Neural progenitor cell (in vitro differentiated cells): ENCODE results near the gene ARHGAP28. TPM values are rescaled to one million over a fixed set of nuclear protein-coding genes. Genes with fewer than 3 reads are reported as not detected.

Experiments used
- DNase-seq: peaks from one replicate; pipeline ENCODE4 v3.0.0-alpha.2; 2016; ENCODE audit warnings: low spot score
- H2AFZ ChIP-seq: fragments of 200-600 bp; sonication (generic); replicated peaks from 2 replicates; pipeline ENCODE4 v1.6.1; 2016; ENCODE audit warnings: antibody characterized with exemption
- H3F3A ChIP-seq: fragments of 200-600 bp; sonication (generic); 2 replicates; pipeline ENCODE4 v1.6.1; 2016; ENCODE audit warnings: antibody characterized with exemption, low read depth
- H3K27ac ChIP-seq: fragments of 200-600 bp; sonication (generic); 2 replicates; pipeline ENCODE4 v1.5.1; 2016; ENCODE audit warnings: mild to moderate bottlenecking
- H3K27me3 ChIP-seq: fragments of 200-600 bp; sonication (generic); 2 replicates; pipeline ENCODE4 v1.6.1; 2016; ENCODE audit warnings: mild to moderate bottlenecking, moderate library complexity
- H3K36me3 ChIP-seq: fragments of 200-600 bp; sonication (generic); 2 replicates; pipeline ENCODE4 v1.5.1; 2016
- H3K4me1 ChIP-seq: fragments of 200-600 bp; sonication (generic); 2 replicates; pipeline ENCODE4 v1.6.1; 2016; ENCODE audit warnings: mixed run types
- H3K4me2 ChIP-seq: fragments of 200-600 bp; sonication (generic); 2 replicates; pipeline ENCODE4 v1.6.1; 2016
- H3K4me3 ChIP-seq: fragments of 200-600 bp; sonication (generic); 2 replicates; pipeline ENCODE4 v1.5.1; 2016
- H3K79me2 ChIP-seq: fragments of 200-600 bp; sonication (generic); 2 replicates; pipeline ENCODE4 v1.6.1; 2016; ENCODE audit warnings: low read depth
- H3K9ac ChIP-seq: fragments of 200-600 bp; sonication (generic); 2 replicates; pipeline ENCODE4 v1.6.1; 2016
- H3K9me3 ChIP-seq: fragments of 200-600 bp; sonication (generic); 2 replicates; pipeline ENCODE4 v1.5.1; 2016; ENCODE audit warnings: low read depth
- H4K20me1 ChIP-seq: fragments of 200-600 bp; sonication (generic); 2 replicates; pipeline ENCODE4 v1.6.1; 2016; ENCODE audit warnings: low read depth
- H3K27ac Mint-ChIP-seq: 3 replicates; pipeline ENCODE4 v1.8.0; 2021; ENCODE audit warnings: mixed read lengths
- H3K27me3 Mint-ChIP-seq: 2 replicates; pipeline ENCODE4 v1.8.0; 2022; ENCODE audit warnings: low read depth, mild to moderate bottlenecking, inconsistent platforms, moderate library complexity, mixed read lengths; ENCODE audit not compliant: insufficient read depth
- H3K36me3 Mint-ChIP-seq: 3 replicates; pipeline ENCODE4 v1.8.0; 2021; ENCODE audit warnings: mixed read lengths
- H3K4me1 Mint-ChIP-seq: 3 replicates; pipeline ENCODE4 v1.8.0; 2021; ENCODE audit warnings: mixed read lengths
- H3K4me3 Mint-ChIP-seq: 3 replicates; pipeline ENCODE4 v1.8.0; 2021; ENCODE audit warnings: mild to moderate bottlenecking, moderate library complexity, mixed read lengths
- H3K9me3 Mint-ChIP-seq: 3 replicates; pipeline ENCODE4 v1.8.0; 2020; ENCODE audit warnings: mixed read lengths
- EZH2 ChIP-seq: fragments of 200-600 bp; sonication (generic); IDR thresholded peaks from 2 replicates; pipeline ENCODE4 v1.6.1; 2017; ENCODE audit warnings: antibody characterized with exemption, mild to moderate bottlenecking, moderate library complexity
- EZH2phosphoT487 ChIP-seq: fragments of 200-600 bp; sonication (generic); IDR thresholded peaks from 2 replicates; pipeline ENCODE4 v1.6.1; 2017; ENCODE audit warnings: antibody characterized with exemption
- total RNA-seq: library from RNA; depleted of rRNA; stranded (reverse); fragments of >200 nt; gene quantifications from 2 replicates; pipeline ENCODE4 v1.2.3, GENCODE V29; 2015; ENCODE audit warnings: low replicate concordance
- TF ChIP-seq, protein P1 (sequence below): fragments of 200-600 bp; sonication (generic); IDR thresholded peaks from 2 replicates; pipeline ENCODE4 v1.5.1; 2017; ENCODE audit warnings: antibody characterized with exemption, mild to moderate bottlenecking

ARHGAP28 gene
- total RNA-seq, 1 donor from 2014 or later, result 25.7 TPM

DNA sequence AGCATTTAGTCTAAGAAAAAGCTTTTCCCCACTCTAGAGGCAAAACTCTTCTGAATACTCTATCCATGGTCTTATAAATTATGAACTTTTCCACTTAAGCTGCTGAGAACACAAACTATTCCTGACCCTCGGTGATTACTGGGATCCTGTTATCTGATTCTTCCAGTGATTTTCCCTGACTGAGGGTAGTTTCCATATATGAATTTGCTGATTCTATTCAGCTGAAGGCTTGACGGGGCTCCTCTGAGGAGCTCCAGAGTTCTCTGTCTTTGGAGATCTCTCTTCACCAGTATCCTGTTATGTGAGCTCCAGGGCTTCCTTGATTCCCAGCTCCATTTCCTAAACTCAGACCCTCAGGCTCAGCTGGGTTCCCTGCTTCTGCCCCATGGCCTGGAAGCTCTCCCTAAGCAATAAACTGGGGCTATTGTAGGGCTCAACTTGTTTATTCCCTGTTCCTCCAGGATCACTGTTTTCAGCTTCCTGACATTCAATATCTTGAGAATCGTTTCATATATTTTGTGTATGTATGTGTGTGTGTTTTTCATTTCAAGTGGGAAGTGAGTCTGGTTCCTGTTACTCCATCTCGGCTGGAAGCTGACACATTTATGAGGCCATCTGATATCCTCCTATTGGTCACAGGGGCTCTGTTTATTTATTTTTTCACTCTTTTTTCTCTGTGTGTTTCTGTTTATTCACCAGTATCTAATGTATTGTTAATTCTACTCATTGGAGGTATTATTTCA lies 78.2 kb downstream of the ARHGAP28 start:
- no peaks in the 10 kb centered on the region for H3K27me3 Mint-ChIP-seq
- H3K27ac Mint-ChIP-seq, result no peak overlapping the region
- no peak overlapping the region for H3K4me3 Mint-ChIP-seq
- DNase-seq, result no peak
- no peak overlapping the region for H3K4me3 ChIP-seq
- peaks cover 8% of the 10 kb centered on the region for H3K36me3 Mint-ChIP-seq
- peaks cover under 1% of the 10 kb centered on the region for H3K9me3 ChIP-seq
- H3K79me2 ChIP-seq, result no peaks in the 10 kb centered on the region
- no peak overlapping the region for H2AFZ ChIP-seq
- H3K9me3 Mint-ChIP-seq, result peaks cover 15% of the 10 kb centered on the region
- TF ChIP-seq EZH2phosphoT487 (no peak), EZH2 (no peak)
- TF ChIP-seq, protein P1, sequence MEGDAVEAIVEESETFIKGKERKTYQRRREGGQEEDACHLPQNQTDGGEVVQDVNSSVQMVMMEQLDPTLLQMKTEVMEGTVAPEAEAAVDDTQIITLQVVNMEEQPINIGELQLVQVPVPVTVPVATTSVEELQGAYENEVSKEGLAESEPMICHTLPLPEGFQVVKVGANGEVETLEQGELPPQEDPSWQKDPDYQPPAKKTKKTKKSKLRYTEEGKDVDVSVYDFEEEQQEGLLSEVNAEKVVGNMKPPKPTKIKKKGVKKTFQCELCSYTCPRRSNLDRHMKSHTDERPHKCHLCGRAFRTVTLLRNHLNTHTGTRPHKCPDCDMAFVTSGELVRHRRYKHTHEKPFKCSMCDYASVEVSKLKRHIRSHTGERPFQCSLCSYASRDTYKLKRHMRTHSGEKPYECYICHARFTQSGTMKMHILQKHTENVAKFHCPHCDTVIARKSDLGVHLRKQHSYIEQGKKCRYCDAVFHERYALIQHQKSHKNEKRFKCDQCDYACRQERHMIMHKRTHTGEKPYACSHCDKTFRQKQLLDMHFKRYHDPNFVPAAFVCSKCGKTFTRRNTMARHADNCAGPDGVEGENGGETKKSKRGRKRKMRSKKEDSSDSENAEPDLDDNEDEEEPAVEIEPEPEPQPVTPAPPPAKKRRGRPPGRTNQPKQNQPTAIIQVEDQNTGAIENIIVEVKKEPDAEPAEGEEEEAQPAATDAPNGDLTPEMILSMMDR, result no peak
- H3F3A ChIP-seq, result no peaks in the 10 kb centered on the region
- peaks cover 2% of the 10 kb centered on the region for H3K4me1 Mint-ChIP-seq
- H4K20me1 ChIP-seq, result no peaks in the 10 kb centered on the region
- no peak overlapping the region for H3K9ac ChIP-seq
- H3K4me2 ChIP-seq, result no peak overlapping the region
- no peak overlapping the region for H3K27ac ChIP-seq
- no peaks in the 10 kb centered on the region for H3K36me3 ChIP-seq
- no peaks in the 10 kb centered on the region for H3K27me3 ChIP-seq
- peaks cover 8% of the 10 kb centered on the region for H3K4me1 ChIP-seq

DNA sequence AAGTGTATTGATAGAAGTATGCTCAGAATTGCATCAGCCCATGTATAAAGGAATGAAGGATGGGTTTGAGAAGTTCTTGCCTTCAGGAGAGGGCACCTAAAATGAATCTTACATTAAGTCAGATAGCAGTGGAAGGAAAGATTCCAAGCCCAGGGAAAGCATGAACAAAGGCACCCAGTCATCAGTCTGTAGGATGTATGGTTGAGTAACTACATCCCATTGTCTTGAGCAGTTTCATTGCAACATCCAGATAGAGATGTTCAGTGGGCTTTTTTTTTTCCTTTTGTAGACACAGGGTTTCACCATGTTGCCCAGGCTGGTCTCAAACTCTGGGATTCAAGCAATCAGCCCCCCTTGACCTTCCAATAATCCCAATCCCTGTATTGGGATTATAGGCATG lies 80.7 kb downstream of the ARHGAP28 start:
- no peak overlapping the region for H3K4me3 ChIP-seq
- Mint-ChIP-seq H3K27me3 (peaks cover 2% of the 10 kb centered on the region), H3K9me3 (peaks cover 10% of the 10 kb centered on the region), H3K27ac (no peak overlapping the region), H3K4me1 (peaks cover 4% of the 10 kb centered on the region), H3K36me3 (peaks cover 13% of the 10 kb centered on the region), H3K4me3 (no peak overlapping the region)
- no peaks in the 10 kb centered on the region for H3K79me2 ChIP-seq
- H3F3A ChIP-seq, result no peaks in the 10 kb centered on the region
- H3K9ac ChIP-seq, result no peak overlapping the region
- H3K4me2 ChIP-seq, result no peak overlapping the region
- no peak overlapping the region for H3K27ac ChIP-seq
- peaks cover 10% of the 10 kb centered on the region for H3K4me1 ChIP-seq
- no peaks in the 10 kb centered on the region for H3K36me3 ChIP-seq
- no peaks in the 10 kb centered on the region for H3K27me3 ChIP-seq
- no peaks in the 10 kb centered on the region for H4K20me1 ChIP-seq
- H2AFZ ChIP-seq, result no peak overlapping the region
- TF ChIP-seq, protein P1, result no peak
- TF ChIP-seq EZH2 (no peak), EZH2phosphoT487 (no peak)
- no peaks in the 10 kb centered on the region for H3K9me3 ChIP-seq
- no peak for DNase-seq

DNA sequence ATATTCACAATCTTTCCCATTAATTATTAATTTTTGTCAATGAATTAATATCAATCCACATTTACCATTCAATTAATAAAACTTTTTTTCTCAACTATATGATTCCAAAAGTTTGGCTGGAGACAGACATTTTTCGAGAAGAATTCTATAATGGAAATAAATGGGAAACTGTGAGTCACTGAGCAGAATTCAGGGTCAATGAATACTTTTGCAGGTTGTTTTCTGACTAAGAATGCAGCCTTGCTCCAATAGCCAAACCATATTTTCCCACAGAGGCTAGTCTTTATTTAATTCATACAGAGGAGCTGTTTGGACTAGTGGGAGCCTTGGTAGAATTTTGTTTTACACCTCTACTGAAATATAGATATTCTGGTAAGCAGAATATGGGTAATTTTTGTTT lies 82.3 kb downstream of the ARHGAP28 start:
- peaks cover 4% of the 10 kb centered on the region for H3K4me1 Mint-ChIP-seq
- no peak overlapping the region for H3K4me3 Mint-ChIP-seq
- Histone ChIP-seq H2AFZ (no peak overlapping the region), H3K9ac (no peak overlapping the region), H3K9me3 (no peaks in the 10 kb centered on the region), H3K4me2 (no peak overlapping the region), H3K4me1 (peaks cover 13% of the 10 kb centered on the region), H3K36me3 (no peaks in the 10 kb centered on the region), H3F3A (no peaks in the 10 kb centered on the region), H3K79me2 (no peaks in the 10 kb centered on the region), H3K27me3 (no peaks in the 10 kb centered on the region), H3K27ac (no peak overlapping the region), H4K20me1 (no peaks in the 10 kb centered on the region), H3K4me3 (no peak overlapping the region)
- no peak overlapping the region for H3K27ac Mint-ChIP-seq
- peaks cover 15% of the 10 kb centered on the region for H3K36me3 Mint-ChIP-seq
- H3K27me3 Mint-ChIP-seq, result peaks cover 2% of the 10 kb centered on the region
- no peak for DNase-seq
- peaks cover 15% of the 10 kb centered on the region for H3K9me3 Mint-ChIP-seq
- TF ChIP-seq EZH2 (no peak), EZH2phosphoT487 (no peak)
- TF ChIP-seq, protein P1, result no peak
